HG03432 (cell line): ENCODE results near the gene REL.
A peak's percentile ranks its signal among the peaks of the same experiment; 100 is the strongest.
"Not testable (repeated sequence)": the region's sequence is repeated elsewhere in the genome, so short reads cannot be mapped to it uniquely, and the experiment has no call there.

Source experiments
- ATAC-seq: cut with Tn5 transposase; IDR thresholded peaks from one replicate; pipeline ENCODE4 v1.9.1; 2021; ENCODE audit warnings: mild to moderate bottlenecking, moderate library complexity; ENCODE audit not compliant: unreplicated experiment

Gene REL

DNA sequence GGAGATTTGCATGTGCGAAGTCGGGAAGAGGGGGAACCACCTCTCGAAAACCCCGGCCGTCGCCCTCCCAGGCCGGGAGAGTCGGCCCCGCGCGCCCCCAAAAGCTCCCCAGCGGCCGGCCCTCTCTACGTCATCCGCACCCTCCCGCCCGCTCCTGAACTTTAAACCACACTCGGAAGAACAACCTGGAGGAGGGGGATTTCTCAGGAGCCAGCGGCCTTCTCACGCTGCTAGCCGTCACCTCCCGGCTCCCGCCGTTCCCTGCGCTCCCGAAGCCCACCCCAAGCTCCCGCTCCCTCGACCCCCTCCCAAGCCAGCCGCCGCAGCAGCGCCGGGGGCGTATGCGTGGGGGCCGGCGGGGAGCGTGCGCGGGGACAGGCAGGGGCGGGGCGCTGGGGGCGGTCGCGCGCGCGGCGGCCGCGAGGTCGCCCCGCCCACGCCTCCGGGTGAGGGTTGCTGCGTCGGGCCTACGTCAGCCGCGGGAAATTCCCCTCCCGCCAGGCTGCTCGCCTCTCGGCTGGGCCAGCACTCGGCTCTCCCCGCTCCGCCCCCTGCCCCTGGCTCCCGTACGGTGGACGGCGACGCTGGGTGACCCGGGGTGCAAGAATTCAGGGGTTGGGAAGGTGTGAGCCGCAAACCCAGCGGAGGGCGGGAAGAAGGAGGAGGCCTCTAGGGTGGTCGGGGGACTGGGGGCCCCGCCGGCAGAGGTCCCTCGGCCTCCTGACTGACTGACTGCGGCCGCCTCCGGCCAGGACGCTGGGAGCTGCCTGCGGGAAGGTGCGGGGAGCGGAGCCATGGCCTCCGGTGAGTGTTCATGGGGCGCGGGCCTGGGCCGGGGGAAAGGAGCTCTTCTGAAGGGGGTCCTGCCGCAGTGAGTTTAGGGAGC lies at the start of gene REL:
Gene REL (plus strand): TSS at position 528 of the 886 bp plus-strand sequence. CDS start 267 bp downstream, at position 795.
- ATAC-seq = peak; percentile 86

GRCh38 chr2:60831921-60832320 lies 49.5 kb upstream of the REL start:
- ATAC-seq = no peak

DNA sequence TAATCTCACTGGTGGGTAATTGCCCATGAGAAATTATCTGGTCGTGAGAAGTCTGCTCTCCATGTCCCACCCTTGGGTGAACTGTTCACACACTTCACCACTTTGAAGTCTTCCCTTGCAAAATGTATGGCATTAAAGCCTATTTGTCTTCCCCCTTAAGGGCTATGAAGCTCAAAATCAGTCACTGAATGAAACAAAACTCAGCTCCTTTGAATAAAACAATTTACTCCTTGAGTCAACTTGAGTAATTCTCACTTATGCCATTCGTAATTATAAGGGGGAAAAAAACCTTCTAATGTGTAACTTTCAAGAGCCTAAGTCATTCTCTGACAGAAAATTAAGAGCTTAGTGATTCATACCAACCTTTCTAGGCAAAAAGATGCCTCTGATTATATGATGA lies 48.8 kb upstream of the REL start:
- no peak for ATAC-seq

DNA sequence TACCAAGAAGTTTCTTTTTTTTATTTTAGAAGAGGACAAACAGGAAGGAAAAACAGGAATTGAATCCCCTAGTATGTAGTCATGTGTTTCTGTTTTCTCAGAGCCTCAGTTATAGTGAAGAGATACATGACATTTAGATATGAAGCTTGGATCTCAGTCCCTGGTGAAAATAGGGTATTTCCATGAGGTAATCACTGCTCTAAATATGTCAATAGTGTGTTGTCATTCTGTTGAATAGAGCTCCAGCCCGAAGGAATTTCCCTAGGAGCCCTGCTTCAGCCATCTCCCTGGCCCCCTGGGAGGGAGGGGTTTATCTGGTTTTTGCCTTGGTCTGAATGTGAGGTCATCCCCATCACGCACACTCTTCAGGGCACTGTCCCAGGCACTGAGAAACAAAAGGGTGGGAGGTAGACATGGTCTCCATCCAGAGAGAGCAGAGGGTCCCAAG lies 47.1 kb upstream of the REL start:
- ATAC-seq = peak; percentile 49

- ATAC-seq = no peak
Observed at GRCh38 chr2:60836491-60836890, 44.9 kb upstream of the REL start.

- ATAC-seq = peak; percentile 24
Observed at GRCh38 chr2:60837123-60837522, 44.3 kb upstream of the REL start.

DNA sequence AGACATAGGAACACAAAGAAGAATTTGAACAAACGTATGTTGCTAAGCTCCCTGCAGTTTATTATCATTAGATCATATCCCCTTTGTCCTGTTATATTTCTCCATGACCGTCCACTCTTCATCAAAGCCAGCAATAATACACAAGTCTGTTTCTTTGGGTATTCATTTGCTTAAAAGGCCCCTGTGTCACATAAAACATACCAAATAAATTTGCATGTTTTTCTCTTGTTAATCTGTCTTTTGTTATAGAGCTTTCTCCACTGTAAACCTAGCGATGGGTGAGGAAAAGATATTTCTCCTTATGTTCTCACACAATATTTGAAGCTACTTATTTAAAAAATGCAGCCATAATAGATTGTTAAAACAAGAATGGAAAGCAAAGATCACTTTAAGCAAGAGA lies 42.9 kb upstream of the REL start:
- no peak for ATAC-seq

- peak; percentile 61 for ATAC-seq
Observed at GRCh38 chr2:60839126-60839813, 42.1 kb upstream of the REL start.

GRCh38 chr2:60840880-60841279 lies 40.5 kb upstream of the REL start:
- peak; percentile 61 for ATAC-seq

DNA sequence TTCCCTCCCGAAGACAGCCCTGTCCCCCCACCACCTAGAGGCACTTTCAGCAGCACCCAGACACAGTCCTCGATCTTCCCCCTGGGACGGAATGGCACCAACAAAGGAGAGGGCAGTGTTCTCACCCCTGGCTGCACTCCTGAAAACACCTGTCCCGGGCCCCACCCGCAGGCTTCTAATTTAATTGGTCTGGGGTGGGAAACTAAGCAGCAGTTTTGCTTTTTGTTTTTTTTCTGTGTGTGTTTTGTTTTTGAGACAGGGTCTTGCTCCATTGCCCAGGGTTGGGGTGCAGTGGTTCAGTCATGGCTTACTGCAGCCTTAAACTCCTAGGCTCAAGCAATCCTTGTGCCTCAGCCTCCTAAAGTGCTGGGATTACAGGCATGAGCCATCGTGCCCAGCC lies 38.4 kb upstream of the REL start:
- no peak for ATAC-seq

GRCh38 chr2:60844105-60844504 lies 37.3 kb upstream of the REL start:
- no peak for ATAC-seq

- no peak for ATAC-seq
Observed at GRCh38 chr2:60847854-60848253, 33.5 kb upstream of the REL start.

DNA sequence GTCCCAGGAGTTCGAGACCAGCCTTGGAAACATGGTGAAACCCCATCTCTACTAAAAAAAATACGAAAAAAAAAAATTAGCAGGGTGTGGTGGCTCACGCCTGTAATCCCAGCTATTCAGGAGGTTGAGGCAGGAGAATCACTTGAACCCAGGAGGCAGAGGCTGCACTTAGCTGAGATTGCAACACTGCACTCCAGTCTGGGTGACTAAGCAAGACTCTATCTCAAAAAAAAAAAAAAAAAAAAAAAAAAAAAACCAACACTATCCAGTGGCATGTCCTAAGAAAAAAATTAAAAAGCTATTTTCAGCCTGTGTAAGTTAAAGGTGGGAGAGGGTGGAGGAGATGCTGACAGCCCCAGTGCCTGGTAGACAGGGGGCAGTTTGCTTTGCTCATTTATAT lies 32.2 kb upstream of the REL start:
- no peak for ATAC-seq

- no peak for ATAC-seq
Observed at GRCh38 chr2:60852282-60852860, 29.0 kb upstream of the REL start.

GRCh38 chr2:60853531-60853930 lies 27.8 kb upstream of the REL start:
- no peak for ATAC-seq

- no peak for ATAC-seq
Observed at GRCh38 chr2:60855989-60856669, 25.2 kb upstream of the REL start.

GRCh38 chr2:60857056-60857455 lies 24.3 kb upstream of the REL start:
- no peak for ATAC-seq

- no peak for ATAC-seq
Observed at GRCh38 chr2:60858897-60859311, 22.5 kb upstream of the REL start.

GRCh38 chr2:60861736-60862135 lies 19.6 kb upstream of the REL start:
- ATAC-seq = no peak

- ATAC-seq = no peak
Observed at GRCh38 chr2:60862642-60863041, 18.7 kb upstream of the REL start.

DNA sequence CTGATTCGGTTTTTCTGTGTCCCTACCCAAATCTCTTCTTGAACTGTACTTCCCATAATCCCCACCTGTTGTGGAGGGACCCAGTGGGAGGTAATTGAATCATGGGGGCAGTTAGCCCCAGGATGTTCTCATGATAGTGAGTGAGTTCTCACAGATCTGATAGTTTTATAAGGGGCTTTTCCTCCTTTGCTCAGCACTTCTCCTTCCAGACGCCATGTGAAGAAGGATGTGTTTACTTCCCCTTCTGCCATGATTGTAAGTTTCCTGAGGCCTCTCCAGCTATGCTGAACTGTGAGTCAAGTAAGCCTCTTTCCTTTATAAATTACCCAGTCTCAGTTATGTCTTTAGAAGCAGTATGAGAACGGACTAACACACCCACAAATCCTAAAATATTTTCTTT lies 16.0 kb upstream of the REL start:
- ATAC-seq = not testable (repeated sequence)
